K562 (cell line): Measurements from ENCODE around the gene COMTD1. TPM values are rescaled to one million over a fixed set of nuclear protein-coding genes. Genes with fewer than 3 reads are reported as not detected.

Experiments
- ATAC-seq: fragments of 200-7000 bp; cut with Tn5 transposase; 3 replicates; pipeline ENCODE4 v1.9.1; 2020; ENCODE audit warnings: moderate library complexity
- BruUV-seq: library from RNA; stranded (reverse); fragments of 400-500 nt; replicated peaks from 2 replicates; lab custom pipeline; 2021; lab: Mats Ljungman, UMichigan
- CTCF ChIA-PET: fragments of 300-600 bp; formaldehyde crosslinking; extraction: SDS; loops from one replicate; lab custom pipeline; 2021; ENCODE audit warnings: low intra/inter-chr PET ratio; lab: Yijun Ruan, JAX
- POLR2A ChIA-PET: fragments of 300-600, 350-650 bp; sonication (Branson Sonifier 250); formaldehyde crosslinking; extraction: SDS; loops from one replicate; lab custom pipeline; 2021; ENCODE audit warnings: antibody characterized with exemption, inconsistent platforms; lab: Yijun Ruan, JAX
- DNase-seq, 4 experiments: peaks; one replicate each; pipeline versions ENCODE4 v3.0.0 to v3.0.0-alpha.2; 2011 to 2018; ENCODE audit warnings: low spot score in 3 of 4, mixed read lengths in 3 of 4; ENCODE audit errors: extremely low read depth in 1 of 4
- FAIRE-seq: peaks from 2 replicates; lab custom pipeline; 2011; peaks lifted over from hg19 to GRCh38; lab: Jason Lieb, UNC
- H2AFZ ChIP-seq: 2 replicates; pipeline ENCODE4 v1.6.0; 2011; ENCODE audit warnings: low read depth, low read length, control low read depth, inconsistent platforms
- H3K27ac ChIP-seq: fragments of 200-600 bp; 3 replicates; pipeline ENCODE4 v1.8.0; 2011; ENCODE audit warnings: low read depth, mild to moderate bottlenecking, control low read depth, inconsistent platforms, low read length, moderate library complexity, mixed read lengths; ENCODE audit errors: extremely low read depth
- H3K27me3 ChIP-seq, 2 experiments: fragments of 300-600 bp in 1 of 2; 2 replicates in 1 of 2; 3 replicates in 1 of 2; pipeline versions ENCODE4 v1.6.0 to v1.8.0; 2011; ENCODE audit warnings: inconsistent platforms in 2 of 2, low read length in 2 of 2, mild to moderate bottlenecking in 1 of 2, mixed read lengths in 1 of 2, moderate library complexity in 1 of 2; ENCODE audit not compliant: control insufficient read depth in 2 of 2, insufficient read depth in 2 of 2
- H3K36me3 ChIP-seq: fragments of 300-600 bp; 3 replicates; pipeline ENCODE4 v1.8.0; 2011; ENCODE audit warnings: mild to moderate bottlenecking, low read length, inconsistent platforms; ENCODE audit not compliant: control insufficient read depth, insufficient read depth
- H3K4me1 ChIP-seq, 2 experiments: fragments of 200-600 bp in 1 of 2; replicated peaks in 1 of 2; 2 replicates in 1 of 2; 3 replicates in 1 of 2; pipeline versions ENCODE4 v1.5.1 to v1.8.0; 2011; ENCODE audit warnings: inconsistent platforms in 2 of 2, low read length in 2 of 2, mild to moderate bottlenecking in 1 of 2, mixed read lengths in 1 of 2, moderate library complexity in 1 of 2; ENCODE audit not compliant: control insufficient read depth in 2 of 2, insufficient read depth in 2 of 2
- H3K4me2 ChIP-seq: 2 replicates; pipeline ENCODE4 v1.6.1; 2011; ENCODE audit warnings: low read length, control low read depth, inconsistent platforms, mixed read lengths; ENCODE audit not compliant: insufficient read depth
- H3K4me3 ChIP-seq: fragments of 200-600 bp; sonication (generic), shearing (Covaris generic); 2 replicates; pipeline ENCODE4 v1.5.1; 2016; ENCODE audit warnings: control low read depth, inconsistent platforms
- H3K79me2 ChIP-seq: fragments of 200-600 bp; 3 replicates; pipeline ENCODE4 v1.8.0; 2011; ENCODE audit warnings: low read length, inconsistent platforms; ENCODE audit not compliant: control insufficient read depth, insufficient read depth
- H3K9ac ChIP-seq, 2 experiments: 2 replicates each; pipeline versions ENCODE4 v1.6.0 to v1.6.1; 2011; ENCODE audit warnings: low read depth in 2 of 2, low read length in 2 of 2, control low read depth in 1 of 2, inconsistent platforms in 1 of 2, mild to moderate bottlenecking in 1 of 2, mixed read lengths in 1 of 2; ENCODE audit not compliant: insufficient read depth in 1 of 2
- H3K9me1 ChIP-seq: one replicate; pipeline ENCODE4 v1.6.0; 2011; ENCODE audit warnings: inconsistent platforms, mild to moderate bottlenecking, low read length, moderate library complexity; ENCODE audit not compliant: control insufficient read depth, insufficient read depth
- H3K9me3 ChIP-seq: replicated peaks from 2 replicates; pipeline ENCODE4 v1.5.1; 2011; ENCODE audit warnings: low read depth, low read length, inconsistent platforms; ENCODE audit not compliant: control insufficient read depth, insufficient read depth
- H4K20me1 ChIP-seq: replicated peaks from 2 replicates; pipeline ENCODE4 v1.6.1; 2011; ENCODE audit warnings: low read length, inconsistent platforms, mixed read lengths; ENCODE audit not compliant: control insufficient read depth, insufficient read depth
- ATF3 ChIP-seq, 2 experiments: fragments of 450-650 bp in 1 of 2; sonication (generic) in 1 of 2; formaldehyde crosslinking in 1 of 2; IDR thresholded peaks in 1 of 2; conservative IDR thresholded peaks in 1 of 2; 2 replicates each; pipeline versions ENCODE4 v1.6.1 to v1.8.1; 2016 to 2023; ENCODE audit warnings: mild to moderate bottlenecking in 2 of 2, moderate library complexity in 2 of 2, inconsistent platforms in 1 of 2, missing genetic modification reagents in 1 of 2
- CEBPB ChIP-seq: fragments of 450-650 bp; IDR thresholded peaks from 2 replicates; pipeline ENCODE4 v1.6.1; 2016; ENCODE audit warnings: missing genetic modification characterization, missing compliant biosample characterization
- E2F8 ChIP-seq: fragments of 450-650 bp; IDR thresholded peaks from 2 replicates; pipeline ENCODE4 v1.7.1; 2018; ENCODE audit warnings: mild to moderate bottlenecking, low read depth; ENCODE audit not compliant: partially characterized antibody
- MAX ChIP-seq: sonication (generic); formaldehyde crosslinking; IDR thresholded peaks from 2 replicates; pipeline ENCODE4 v1.9.0; 2022; ENCODE audit warnings: mild to moderate bottlenecking, missing genetic modification reagents
- NR3C1 ChIP-seq: sonication (generic); formaldehyde crosslinking; IDR thresholded peaks from 2 replicates; pipeline ENCODE4 v1.8.1; 2022; ENCODE audit warnings: missing genetic modification reagents
- U2AF2 ChIP-seq: fragments of 200-400 bp; formaldehyde crosslinking; optimal IDR thresholded peaks from 2 replicates; pipeline ENCODE3; 2017; ENCODE audit warnings: low read depth, mild to moderate bottlenecking, low read length
- ZNF175 ChIP-seq: fragments of 200-800 bp; sonication (Bioruptor generic); IDR thresholded peaks from 2 replicates; pipeline ENCODE4 v1.6.1; 2016; ENCODE audit warnings: low read depth, mild to moderate bottlenecking, missing genetic modification characterization, missing compliant biosample characterization
- ZNF740 ChIP-seq, 3 experiments: fragments of 200-800 bp in 1 of 3; sonication (Bioruptor generic) in 1 of 3; sonication (generic) in 1 of 3; formaldehyde crosslinking in 1 of 3; IDR thresholded peaks; 2 replicates each; pipeline versions ENCODE4 v1.6.1 to v1.8.0; 2016 to 2022; ENCODE audit warnings: mild to moderate bottlenecking in 2 of 3, missing compliant biosample characterization in 2 of 3, missing genetic modification characterization in 2 of 3, missing genetic modification reagents in 1 of 3
- WGBS: fragments of 100-300 bp; shearing (Covaris generic); methylation state at CpG from one replicate; pipeline ENCODE4 v1.1.6; 2016; ENCODE audit warnings: low coverage, mixed read lengths; ENCODE audit not compliant: insufficient coverage; ENCODE audit errors: missing lambda C conversion rate; 5-methylcytosine and 5-hydroxymethylcytosine counted together
- in situ Hi-C: fragments of 300-500 bp; cut with MboI; formaldehyde crosslinking; loops from 4 replicates; pipeline ENCODE4 v1.15.0; 2018; ENCODE audit warnings: inconsistent platforms, mixed read lengths
- intact Hi-C: fragments of 100-400 bp; cut with micrococcal nuclease; formaldehyde crosslinking; loops from 2 replicates; pipeline ENCODE4 v1.14.2; 2022
- polyA plus RNA-seq, 8 experiments: library from polyadenylated mRNA; depleted of rRNA in 4 of 8; stranded (reverse) in 5 of 8; unstranded in 3 of 8; fragments of >200 nt; fragmentation: Nextera tagmentation in 2 of 8; fragmentation: Illumina TruSeq in 1 of 8; extraction: Ambion mirVana in 2 of 8; extraction: Trizol in 1 of 8; gene quantifications; 2 replicates each; pipeline versions ENCODE4 v1.2.1 to v1.2.3, GENCODE V29; 2011 to 2014; ENCODE audit warnings: inconsistent platforms in 1 of 8, missing spikeins in 1 of 8
- total RNA-seq, 7 experiments: library from RNA; depleted of rRNA in 6 of 7; stranded (reverse); fragments of >200 nt in 6 of 7; fragmentation: Illumina TruSeq in 2 of 7; extraction: Trizol in 2 of 7; gene quantifications; 2 replicates each; pipeline versions ENCODE4 v1.2.1 to v1.2.3, GENCODE V29; 2011 to 2021; ENCODE audit warnings: low replicate concordance in 1 of 7

The COMTD1 gene
- total and polyA plus RNA-seq, 9 of the 15 experiments (the other 6 are each of a cell fraction or from before 2014, with no cell fraction given): 0.41 to 112 (median 13.7) TPM

- H3K27me3 ChIP-seq: no peaks in the 10 kb centered on the region
- TF ChIP-seq ZNF740 (CRISPR knock-in tag; IDR thresholded peaks at IDR 0.05): peak; percentile 67
- TF ChIP-seq ZNF740 (tag; IDR thresholded peaks at IDR 0.05): no peak
- TF ChIP-seq U2AF2: no peak
- no peak for TF ChIP-seq CEBPB (tag)
- no peak for TF ChIP-seq NR3C1 (CRISPR knock-in tag)
- no peak for TF ChIP-seq E2F8
- TF ChIP-seq MAX (CRISPR knock-in tag): no peak
- no peak for TF ChIP-seq ZNF175 (CRISPR knock-in tag)
- peak; percentile 19; the same call in 1 of the 2 replicates for TF ChIP-seq ATF3 (IDR thresholded peaks at IDR 0.05)
- TF ChIP-seq ATF3 (CRISPR knock-in tag; conservative IDR thresholded peaks at IDR 0.05): no peak
- no peaks in the 10 kb centered on the region for H3K9me3 ChIP-seq
- intact Hi-C loops: no loop called here
- ChIA-PET POLR2A (interaction anchor here (1.8 kb wide), 1 partner anchor 10 kb away, joined by 5 read pairs; no protein-coding TSS in a partner anchor), CTCF (interaction anchor here (0.6 to 0.9 kb wide), 2 partner anchors 8 to 9 kb away, joined by 3 to 4 read pairs; no protein-coding TSS in a partner anchor)
- ATAC-seq: no peak
- H3K9ac ChIP-seq: peak overlapping the region in 1 of 2 experiments; percentile 38; a peak in 1 of 4 replicates
- H3K4me2 ChIP-seq: no peak overlapping the region
- no TSS peak for BruUV-seq
- in situ Hi-C loops: no loop called here
- peaks cover 13 to 19% of the 10 kb centered on the region in 2 experiments for H3K4me1 ChIP-seq
- no peaks in the 10 kb centered on the region for H3K79me2 ChIP-seq
- H3K4me3 ChIP-seq: no peak overlapping the region
- no peak overlapping the region for H2AFZ ChIP-seq
- H4K20me1 ChIP-seq: no peaks in the 10 kb centered on the region
- H3K36me3 ChIP-seq: no peaks in the 10 kb centered on the region
- no peak overlapping the region for H3K27ac ChIP-seq
- no peak for DNase-seq
- FAIRE-seq: no peak
- no peaks in the 10 kb centered on the region for H3K9me1 ChIP-seq
- 51% methylated on average over 9 of the region's 9 CpGs for WGBS
Observed at GRCh38 chr10:75201793-75202307, 33.9 kb downstream of the COMTD1 start.
